HepG2 (cell line): Measurements from ENCODE around the gene TTLL8. TPM values are rescaled to one million over a fixed set of nuclear protein-coding genes. Genes with fewer than 3 reads are reported as not detected.

Experiments
- AGO2 ChIP-seq: fragments of 200-400 bp; formaldehyde crosslinking; optimal IDR thresholded peaks from 2 replicates; pipeline ENCODE3; 2017; ENCODE audit warnings: mild to moderate bottlenecking, low read depth, low read length, moderate library complexity
- CENPX ChIP-seq: sonication (generic); formaldehyde crosslinking; IDR thresholded peaks from 2 replicates; pipeline ENCODE4 v1.9.0; 2021; ENCODE audit warnings: mild to moderate bottlenecking, missing genetic modification reagents, moderate library complexity
- DPF2 ChIP-seq: sonication (generic); formaldehyde crosslinking; IDR thresholded peaks from 2 replicates; pipeline ENCODE4 v1.4.0; 2020; ENCODE audit warnings: mild to moderate bottlenecking, low read depth, missing genetic modification reagents, borderline replicate concordance
- FOXK2 ChIP-seq: fragments of 450-650 bp; IDR thresholded peaks from 2 replicates; pipeline ENCODE4 v1.6.1; 2016
- HDAC2 ChIP-seq: sonication (generic); formaldehyde crosslinking; IDR thresholded peaks from 2 replicates; pipeline ENCODE4 v1.4.0; 2020; ENCODE audit warnings: missing genetic modification reagents
- HIVEP1 ChIP-seq: sonication (generic); formaldehyde crosslinking; IDR thresholded peaks from 2 replicates; pipeline ENCODE4 v1.4.0; 2020; ENCODE audit warnings: mild to moderate bottlenecking, missing genetic modification reagents
- MEIS2 ChIP-seq: sonication (generic); formaldehyde crosslinking; IDR thresholded peaks from 2 replicates; pipeline ENCODE4 v1.9.0; 2021; ENCODE audit warnings: mild to moderate bottlenecking, missing genetic modification reagents
- MIXL1 ChIP-seq: IDR thresholded peaks from 2 replicates; pipeline ENCODE4 v1.6.1; 2016
- RBAK ChIP-seq: sonication (generic); formaldehyde crosslinking; IDR thresholded peaks from 2 replicates; pipeline ENCODE4 v1.5.1; 2020; ENCODE audit warnings: mild to moderate bottlenecking, missing genetic modification reagents
- TCF7L2 ChIP-seq: IDR thresholded peaks from 2 replicates; pipeline ENCODE4 v1.6.1; 2011; ENCODE audit warnings: mild to moderate bottlenecking, low read depth, low read length, moderate library complexity
- ZNF510 ChIP-seq: sonication (generic); formaldehyde crosslinking; IDR thresholded peaks from 2 replicates; pipeline ENCODE4 v1.4.0; 2020; ENCODE audit warnings: low read depth, mild to moderate bottlenecking, missing genetic modification reagents
- ZNF549 ChIP-seq: sonication (generic); formaldehyde crosslinking; IDR thresholded peaks from 2 replicates; pipeline ENCODE4 v1.5.0; 2020; ENCODE audit warnings: missing genetic modification reagents
- ZNF557 ChIP-seq: sonication (generic); formaldehyde crosslinking; IDR thresholded peaks from 2 replicates; pipeline ENCODE4 v1.4.0; 2020; ENCODE audit warnings: missing genetic modification reagents
- ZNF605 ChIP-seq: sonication (generic); formaldehyde crosslinking; IDR thresholded peaks from 2 replicates; pipeline ENCODE4 v1.8.0; 2022; ENCODE audit warnings: mild to moderate bottlenecking, missing genetic modification reagents
- ZNF790 ChIP-seq: sonication (generic); formaldehyde crosslinking; IDR thresholded peaks from 2 replicates; pipeline ENCODE4 v1.8.0; 2022; ENCODE audit warnings: missing genetic modification reagents, mild to moderate bottlenecking, borderline replicate concordance
- polyA plus RNA-seq, 8 experiments: library from polyadenylated mRNA; depleted of rRNA in 3 of 8; stranded (reverse) in 7 of 8; unstranded in 1 of 8; fragments of >200 nt; fragmentation: Illumina TruSeq in 4 of 8; extraction: Trizol in 4 of 8; gene quantifications; 2 replicates each; pipeline versions ENCODE4 v1.2.1 to v1.2.3, GENCODE V29; 2011 to 2016; ENCODE audit warnings: low read depth in 4 of 8, missing spikeins in 1 of 8, mixed read lengths in 1 of 8; ENCODE audit not compliant: insufficient read depth in 1 of 8
- total RNA-seq, 5 experiments: library from RNA; depleted of rRNA; stranded (reverse); fragments of >200 nt; fragmentation: Illumina TruSeq; extraction: Trizol; gene quantifications; 2 replicates each; pipeline ENCODE4 v1.2.3, GENCODE V29; 2016; ENCODE audit warnings: low read depth in 1 of 5
- TF ChIP-seq, protein P1 (sequence below): sonication (generic); formaldehyde crosslinking; IDR thresholded peaks from 2 replicates; pipeline ENCODE4 v1.5.1; 2020; ENCODE audit warnings: missing genetic modification reagents, mild to moderate bottlenecking, borderline replicate concordance
- TF ChIP-seq, protein P2 (sequence below): IDR thresholded peaks from 2 replicates; pipeline ENCODE4 v1.6.1; 2016; ENCODE audit warnings: missing biosample characterization, missing genetic modification reagents, low read depth
- TF ChIP-seq, protein P3 (sequence below): IDR thresholded peaks from 2 replicates; pipeline ENCODE4 v1.6.1; 2016; ENCODE audit warnings: low read depth, borderline replicate concordance
- TF ChIP-seq, protein P4 (sequence below): sonication (generic); formaldehyde crosslinking; IDR thresholded peaks from 2 replicates; pipeline ENCODE4 v1.8.1; 2023; ENCODE audit warnings: mild to moderate bottlenecking, missing genetic modification reagents, borderline replicate concordance
- TF ChIP-seq, protein P5 (sequence below): sonication (generic); formaldehyde crosslinking; IDR thresholded peaks from 2 replicates; pipeline ENCODE4 v1.4.0; 2020; ENCODE audit warnings: missing genetic modification reagents
- TF ChIP-seq, protein P6 (sequence below): sonication (generic); formaldehyde crosslinking; IDR thresholded peaks from 2 replicates; pipeline ENCODE4 v1.5.0; 2020; ENCODE audit warnings: missing genetic modification reagents
- TF ChIP-seq, protein P7 (sequence below): IDR thresholded peaks from 2 replicates; pipeline ENCODE4 v1.6.1; 2016; ENCODE audit warnings: control low read depth

The TTLL8 gene
- total and polyA plus RNA-seq, 2 of the 13 experiments (the other 11 are each of a cell fraction or from before 2014, with no cell fraction given) = not detected

DNA sequence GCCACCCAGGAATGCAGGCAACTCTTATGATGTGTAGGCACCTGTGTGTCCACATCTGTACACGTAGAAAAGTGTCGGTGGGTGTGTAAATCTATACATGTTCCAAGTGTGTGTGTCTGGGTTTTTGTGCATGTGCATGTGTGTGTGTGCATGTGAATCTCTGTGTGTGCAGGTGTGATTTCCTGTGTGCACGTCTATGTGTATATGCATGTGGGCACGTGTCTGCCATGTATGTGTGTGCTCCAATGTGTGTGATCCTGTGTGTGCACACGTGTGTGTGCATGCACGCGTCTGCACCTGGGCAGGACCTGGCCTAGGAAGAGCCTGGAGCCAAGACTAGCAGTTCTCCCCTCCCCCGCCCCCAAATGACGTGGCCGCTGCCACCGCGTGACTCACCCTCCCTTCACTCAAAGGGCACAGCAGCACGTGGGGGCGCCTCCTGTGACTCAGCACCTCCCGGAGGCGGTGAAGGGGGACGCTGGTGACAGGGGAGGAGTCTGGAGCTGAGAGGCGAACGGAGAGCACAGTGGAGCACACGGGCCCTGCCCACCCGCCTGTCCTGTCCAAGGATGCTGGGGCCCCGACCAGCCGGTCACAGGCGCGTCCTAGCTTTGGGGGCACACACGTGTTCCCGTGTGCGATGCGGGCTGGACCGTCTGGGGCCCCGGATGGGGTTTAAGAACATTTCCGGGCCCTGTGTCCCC, 87.4 kb downstream of the TTLL8 start (continued):
- TF ChIP-seq, protein P1, sequence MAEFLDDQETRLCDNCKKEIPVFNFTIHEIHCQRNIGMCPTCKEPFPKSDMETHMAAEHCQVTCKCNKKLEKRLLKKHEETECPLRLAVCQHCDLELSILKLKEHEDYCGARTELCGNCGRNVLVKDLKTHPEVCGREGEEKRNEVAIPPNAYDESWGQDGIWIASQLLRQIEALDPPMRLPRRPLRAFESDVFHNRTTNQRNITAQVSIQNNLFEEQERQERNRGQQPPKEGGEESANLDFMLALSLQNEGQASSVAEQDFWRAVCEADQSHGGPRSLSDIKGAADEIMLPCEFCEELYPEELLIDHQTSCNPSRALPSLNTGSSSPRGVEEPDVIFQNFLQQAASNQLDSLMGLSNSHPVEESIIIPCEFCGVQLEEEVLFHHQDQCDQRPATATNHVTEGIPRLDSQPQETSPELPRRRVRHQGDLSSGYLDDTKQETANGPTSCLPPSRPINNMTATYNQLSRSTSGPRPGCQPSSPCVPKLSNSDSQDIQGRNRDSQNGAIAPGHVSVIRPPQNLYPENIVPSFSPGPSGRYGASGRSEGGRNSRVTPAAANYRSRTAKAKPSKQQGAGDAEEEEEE (CRISPR knock-in tag) = no peak
- TF ChIP-seq, protein P2, sequence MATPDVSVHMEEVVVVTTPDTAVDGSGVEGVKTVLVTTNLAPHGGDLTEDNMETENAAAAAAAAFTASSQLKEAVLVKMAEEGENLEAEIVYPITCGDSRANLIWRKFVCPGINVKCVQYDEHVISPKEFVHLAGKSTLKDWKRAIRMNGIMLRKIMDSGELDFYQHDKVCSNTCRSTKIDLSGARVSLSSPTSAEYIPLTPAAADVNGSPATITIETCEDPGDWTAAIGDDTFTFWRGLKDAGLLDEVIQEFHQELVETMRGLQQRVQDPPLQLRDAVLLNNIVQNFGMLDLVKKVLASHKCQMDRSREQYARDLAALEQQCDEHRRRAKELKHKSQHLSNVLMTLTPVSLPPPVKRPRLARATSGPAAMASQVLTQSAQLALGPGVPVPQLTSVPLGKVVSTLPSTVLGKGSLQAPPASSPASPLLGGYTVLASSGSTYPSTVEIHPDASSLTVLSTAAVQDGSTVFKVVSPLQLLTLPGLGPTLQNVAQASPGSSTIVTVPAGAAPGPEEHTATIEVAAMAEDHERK (CRISPR knock-in tag) = no peak
- TF ChIP-seq HIVEP1 (CRISPR knock-in tag) (peak; percentile 96), TCF7L2 (no peak), CENPX (no peak), AGO2 (peak; percentile 49), MEIS2 (CRISPR knock-in tag) (peak; percentile 93; the same call in 1 of the 2 replicates), ZNF790 (CRISPR knock-in tag) (no peak), ZNF605 (CRISPR knock-in tag) (0 out of 2 replicates have a peak, but pooled peaks have one; percentile 55), ZNF510 (CRISPR knock-in tag) (no peak), ZNF549 (CRISPR knock-in tag) (no peak), FOXK2 (no peak), HDAC2 (CRISPR knock-in tag) (peak; percentile 88), ZNF557 (0 out of 2 replicates have a peak, but pooled peaks have one; percentile 53), DPF2 (CRISPR knock-in tag) (peak; percentile 78), MIXL1 (peak; percentile 84; the same call in 1 of the 2 replicates), RBAK (CRISPR knock-in tag) (no peak)
- TF ChIP-seq, protein P3, sequence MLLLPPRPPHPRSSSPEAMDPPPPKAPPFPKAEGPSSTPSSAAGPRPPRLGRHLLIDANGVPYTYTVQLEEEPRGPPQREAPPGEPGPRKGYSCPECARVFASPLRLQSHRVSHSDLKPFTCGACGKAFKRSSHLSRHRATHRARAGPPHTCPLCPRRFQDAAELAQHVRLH = peak; percentile 93
- TF ChIP-seq, protein P4, sequence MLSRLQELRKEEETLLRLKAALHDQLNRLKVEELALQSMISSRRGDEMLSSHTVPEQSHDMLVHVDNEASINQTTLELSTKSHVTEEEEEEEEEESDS = no peak
- TF ChIP-seq, protein P5, sequence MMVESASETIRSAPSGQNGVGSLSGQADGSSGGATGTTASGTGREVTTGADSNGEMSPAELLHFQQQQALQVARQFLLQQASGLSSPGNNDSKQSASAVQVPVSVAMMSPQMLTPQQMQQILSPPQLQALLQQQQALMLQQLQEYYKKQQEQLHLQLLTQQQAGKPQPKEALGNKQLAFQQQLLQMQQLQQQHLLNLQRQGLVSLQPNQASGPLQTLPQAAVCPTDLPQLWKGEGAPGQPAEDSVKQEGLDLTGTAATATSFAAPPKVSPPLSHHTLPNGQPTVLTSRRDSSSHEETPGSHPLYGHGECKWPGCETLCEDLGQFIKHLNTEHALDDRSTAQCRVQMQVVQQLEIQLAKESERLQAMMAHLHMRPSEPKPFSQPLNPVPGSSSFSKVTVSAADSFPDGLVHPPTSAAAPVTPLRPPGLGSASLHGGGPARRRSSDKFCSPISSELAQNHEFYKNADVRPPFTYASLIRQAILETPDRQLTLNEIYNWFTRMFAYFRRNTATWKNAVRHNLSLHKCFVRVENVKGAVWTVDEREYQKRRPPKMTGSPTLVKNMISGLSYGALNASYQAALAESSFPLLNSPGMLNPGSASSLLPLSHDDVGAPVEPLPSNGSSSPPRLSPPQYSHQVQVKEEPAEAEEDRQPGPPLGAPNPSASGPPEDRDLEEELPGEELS = peak; percentile 90; the same call in 1 of the 2 replicates
- TF ChIP-seq, protein P6, sequence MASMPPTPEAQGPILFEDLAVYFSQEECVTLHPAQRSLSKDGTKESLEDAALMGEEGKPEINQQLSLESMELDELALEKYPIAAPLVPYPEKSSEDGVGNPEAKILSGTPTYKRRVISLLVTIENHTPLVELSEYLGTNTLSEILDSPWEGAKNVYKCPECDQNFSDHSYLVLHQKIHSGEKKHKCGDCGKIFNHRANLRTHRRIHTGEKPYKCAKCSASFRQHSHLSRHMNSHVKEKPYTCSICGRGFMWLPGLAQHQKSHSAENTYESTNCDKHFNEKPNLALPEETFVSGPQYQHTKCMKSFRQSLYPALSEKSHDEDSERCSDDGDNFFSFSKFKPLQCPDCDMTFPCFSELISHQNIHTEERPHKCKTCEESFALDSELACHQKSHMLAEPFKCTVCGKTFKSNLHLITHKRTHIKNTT (CRISPR knock-in tag) = no peak
- TF ChIP-seq, protein P7, sequence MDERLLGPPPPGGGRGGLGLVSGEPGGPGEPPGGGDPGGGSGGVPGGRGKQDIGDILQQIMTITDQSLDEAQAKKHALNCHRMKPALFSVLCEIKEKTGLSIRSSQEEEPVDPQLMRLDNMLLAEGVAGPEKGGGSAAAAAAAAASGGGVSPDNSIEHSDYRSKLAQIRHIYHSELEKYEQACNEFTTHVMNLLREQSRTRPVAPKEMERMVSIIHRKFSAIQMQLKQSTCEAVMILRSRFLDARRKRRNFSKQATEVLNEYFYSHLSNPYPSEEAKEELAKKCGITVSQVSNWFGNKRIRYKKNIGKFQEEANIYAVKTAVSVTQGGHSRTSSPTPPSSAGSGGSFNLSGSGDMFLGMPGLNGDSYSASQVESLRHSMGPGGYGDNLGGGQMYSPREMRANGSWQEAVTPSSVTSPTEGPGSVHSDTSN (CRISPR knock-in tag) = peak; percentile 70
